Right renal pelvis (tissue), 4 donors: Measurements from ENCODE around the gene NCAM2. TPM values are rescaled to one million over a fixed set of nuclear protein-coding genes. Genes with fewer than 3 reads are reported as not detected.

Experiments
- DNase-seq, 4 donors: peaks; one replicate each; pipeline ENCODE4 v3.0.0-alpha.2; 2013; ENCODE audit warnings: low read depth in 4 of 4, low spot score in 3 of 4, missing footprints in 1 of 4
- polyA plus RNA-seq, 4 donors: library from polyadenylated mRNA; unstranded; fragments of 120-200 nt; gene quantifications; one replicate each; pipeline ENCODE4 v1.2.1, GENCODE V29; 2013; ENCODE audit not compliant: insufficient read length in 4 of 4

NCAM2 gene
- polyA plus RNA-seq = 10 to 100 TPM in 2 of 4 donors, 1 to 10 TPM in 2; 8.0 to 18.5 (median 11.1) TPM

DNA sequence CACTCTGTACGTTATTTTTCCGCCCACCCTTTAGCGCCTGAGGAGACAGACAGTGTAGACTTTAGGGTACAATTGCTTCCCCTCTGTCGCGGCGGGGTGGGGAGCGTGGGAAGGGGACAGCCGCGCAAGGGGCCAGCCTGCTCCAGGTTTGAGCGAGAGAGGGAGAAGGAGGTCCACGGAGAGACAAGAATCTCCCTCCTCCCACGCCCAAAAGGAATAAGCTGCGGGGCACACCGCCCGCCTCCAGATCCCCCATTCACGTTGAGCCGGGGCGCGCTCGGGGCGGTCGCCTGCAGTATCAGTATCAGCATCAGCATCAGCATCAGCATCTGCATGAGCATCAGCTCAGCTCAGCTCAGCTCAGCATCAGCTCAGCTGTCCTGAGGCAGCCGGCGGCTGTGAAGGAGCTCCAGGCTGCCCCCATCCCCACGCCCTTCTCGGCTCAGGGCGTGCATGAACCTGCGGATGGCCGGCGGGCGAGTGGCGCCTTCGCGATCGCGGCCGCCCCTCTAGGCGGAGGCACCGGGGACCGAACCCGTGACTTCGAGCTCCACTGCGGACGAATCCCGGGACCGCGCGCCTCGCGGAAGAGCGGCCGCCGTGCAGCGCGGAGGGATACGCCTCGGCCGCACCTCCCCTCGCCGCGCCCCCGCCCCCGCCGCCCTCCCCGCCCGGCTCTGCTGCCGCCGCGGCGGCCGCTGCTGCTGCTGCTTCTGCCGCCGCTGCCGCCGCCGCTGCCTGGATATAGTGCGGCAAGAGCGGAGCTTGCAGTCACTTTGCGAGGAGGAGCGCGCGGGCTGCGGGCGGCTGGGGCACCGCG, at the start of gene NCAM2:
TSS of gene NCAM2 (plus strand) at position 774 of the 820 bp plus-strand sequence.
- DNase-seq = peak; percentile 42 to 56 (median 51)

DNA sequence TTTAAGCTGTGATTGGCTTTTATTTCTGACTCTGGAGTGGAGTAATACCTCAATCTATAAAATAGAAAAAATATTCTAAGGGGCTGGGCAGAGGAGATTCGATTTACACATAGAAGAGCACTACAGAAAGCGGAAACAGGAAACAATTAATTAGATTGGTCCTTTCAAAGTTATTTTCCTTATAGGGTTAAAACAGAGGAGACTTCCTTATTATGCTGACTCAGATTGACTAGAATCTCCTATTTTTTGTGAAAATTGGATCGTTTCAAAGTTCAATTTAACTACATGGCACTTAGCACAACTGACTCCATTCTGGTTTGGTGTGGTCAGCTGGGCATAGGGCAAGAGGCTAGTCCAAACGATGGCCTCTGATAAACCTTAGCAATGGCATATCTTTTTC, 48.3 kb upstream of the NCAM2 start:
- no peak for DNase-seq

DNA sequence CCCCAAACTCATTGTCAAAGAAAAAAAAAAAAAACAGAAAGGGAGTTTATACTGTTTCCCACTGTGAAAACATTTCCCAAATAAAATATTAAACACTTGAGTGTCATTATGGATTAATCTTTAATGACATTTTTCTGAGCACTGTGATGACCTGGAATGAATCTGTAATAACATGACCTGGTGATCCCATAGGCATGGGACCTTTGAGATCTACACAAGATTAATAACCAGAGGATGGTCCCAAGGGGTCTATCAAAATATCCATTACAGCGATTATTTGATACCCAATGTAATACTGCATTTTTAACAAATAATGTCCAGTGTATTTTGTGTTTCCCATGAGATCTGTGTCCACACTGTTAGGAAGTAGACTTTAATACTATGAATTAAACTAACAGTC, 32.4 kb upstream of the NCAM2 start:
- DNase-seq = no peak

DNA sequence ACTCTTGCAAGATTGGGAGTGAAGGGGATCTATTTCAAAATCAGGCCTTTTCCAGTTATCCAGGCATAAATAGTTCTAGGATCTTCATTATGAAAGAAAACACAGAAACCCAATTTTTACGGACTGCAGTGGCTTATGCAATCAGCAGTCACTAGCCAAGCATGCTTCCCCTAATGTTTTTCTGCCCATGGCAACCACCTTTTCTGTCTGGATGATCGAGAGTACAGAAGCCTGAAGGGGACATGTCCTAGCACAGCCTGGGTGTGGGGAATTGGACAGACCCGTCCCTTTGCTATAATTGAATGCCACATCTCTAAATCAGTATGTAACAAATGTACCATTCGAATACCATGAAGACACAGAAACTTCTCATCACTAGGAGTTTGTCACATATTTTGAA, 29.8 kb upstream of the NCAM2 start:
- no peak for DNase-seq

- no peak for DNase-seq
Observed at GRCh38 chr21:20970691-20971090, 27.5 kb upstream of the NCAM2 start.

DNA sequence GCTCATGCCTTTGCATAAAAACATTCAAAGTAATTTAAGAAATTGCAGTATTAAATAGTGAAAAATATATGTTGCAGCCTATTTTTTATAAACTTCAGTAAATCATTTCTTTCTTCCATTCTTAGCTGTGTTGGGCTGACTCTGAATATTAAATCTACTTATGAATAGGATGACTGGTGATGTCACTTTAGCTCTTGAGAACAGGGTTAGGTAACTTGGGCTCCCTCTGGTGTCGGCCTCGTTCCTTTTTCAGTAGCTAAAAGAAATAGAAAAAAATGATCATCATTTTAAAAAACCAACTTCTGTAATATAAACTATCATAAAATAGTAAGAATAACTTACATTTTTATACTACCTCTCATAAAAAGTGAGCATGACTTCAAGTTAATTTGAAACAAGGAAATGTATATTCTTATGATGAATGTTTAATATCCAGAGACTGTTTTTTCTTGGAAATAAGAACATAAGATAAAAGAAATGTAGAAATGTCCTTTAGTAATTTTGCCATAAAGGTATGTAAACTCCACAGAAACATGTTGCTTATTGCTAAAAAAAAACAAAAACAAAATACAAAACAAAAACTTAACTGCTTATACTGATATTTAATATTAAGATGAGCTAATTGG, 26.8 kb upstream of the NCAM2 start:
- DNase-seq = peak; percentile 16 to 31 (median 22)

GRCh38 chr21:20994790-20995189, 3.4 kb upstream of the NCAM2 start:
- no peak for DNase-seq

DNA sequence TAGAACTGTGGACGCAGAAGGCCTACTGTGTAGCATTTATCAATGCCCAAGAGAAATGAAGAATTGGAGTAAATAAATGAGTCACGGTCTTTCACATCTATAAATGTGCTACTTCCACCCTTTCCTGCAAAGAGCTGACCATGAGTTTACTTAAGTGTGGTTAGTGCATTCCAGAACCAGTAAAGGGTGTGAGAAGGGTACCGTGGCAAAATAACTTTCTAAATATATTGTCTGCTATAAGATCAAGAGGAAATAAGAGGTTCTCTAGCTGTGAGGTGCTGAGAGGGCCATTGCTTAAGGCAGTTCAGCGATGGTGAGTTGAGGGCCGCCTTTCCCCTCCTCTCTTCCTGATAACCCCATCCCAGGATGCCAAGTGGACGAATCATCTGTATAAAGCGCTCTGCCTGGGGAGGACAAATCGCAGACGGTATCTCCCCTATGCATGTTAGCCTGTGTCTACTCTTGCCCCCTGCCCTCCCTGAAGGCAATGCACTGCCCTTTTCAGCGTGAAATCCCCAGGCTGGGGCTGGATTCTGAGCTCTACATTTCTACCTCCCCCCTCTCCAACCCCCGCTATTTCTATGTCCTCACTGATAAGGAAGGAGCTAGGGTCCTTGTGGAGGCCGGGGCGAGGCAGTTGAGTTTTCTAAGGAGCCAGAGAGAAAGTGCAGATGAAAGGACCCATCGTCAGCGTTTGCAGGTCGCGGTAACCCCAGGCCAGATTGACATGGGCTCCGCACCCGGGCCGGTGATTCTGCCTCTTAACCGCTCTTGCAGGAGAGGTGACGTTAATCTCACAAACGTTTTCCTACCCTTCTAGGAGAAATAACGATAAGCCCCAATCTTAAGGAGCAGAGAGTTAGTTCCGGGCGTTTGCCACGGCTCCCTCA, 1.5 kb upstream of the NCAM2 start:
- no peak for DNase-seq

- no peak for DNase-seq
Observed at GRCh38 chr21:20997311-20997635, 936 bp upstream of the NCAM2 start.

DNA sequence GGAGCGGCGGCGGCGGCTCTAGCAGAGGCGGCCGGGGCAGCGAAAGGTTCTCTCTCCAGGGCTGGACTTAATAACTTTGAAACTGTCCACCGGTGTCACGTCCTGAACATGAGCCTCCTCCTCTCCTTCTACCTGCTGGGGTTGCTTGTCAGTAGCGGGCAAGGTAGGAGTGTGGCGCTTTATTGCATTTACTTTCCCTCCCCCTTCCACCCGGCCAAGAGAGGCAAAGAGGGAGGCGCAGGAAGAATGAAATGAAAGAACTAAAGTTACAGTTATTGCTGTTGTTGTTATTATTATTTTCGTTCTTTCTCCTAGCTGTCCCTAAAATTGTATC, 214 bp downstream of the NCAM2 start:
- peak in 2 of 4 donors; percentile 16 to 32 for DNase-seq

- DNase-seq = no peak
Observed at GRCh38 chr21:20998886-20999285, 677 bp downstream of the NCAM2 start.

- peak in 1 of 4 donors; percentile 26 for DNase-seq
Observed at GRCh38 chr21:20999659-21000058, 1.4 kb downstream of the NCAM2 start.

DNA sequence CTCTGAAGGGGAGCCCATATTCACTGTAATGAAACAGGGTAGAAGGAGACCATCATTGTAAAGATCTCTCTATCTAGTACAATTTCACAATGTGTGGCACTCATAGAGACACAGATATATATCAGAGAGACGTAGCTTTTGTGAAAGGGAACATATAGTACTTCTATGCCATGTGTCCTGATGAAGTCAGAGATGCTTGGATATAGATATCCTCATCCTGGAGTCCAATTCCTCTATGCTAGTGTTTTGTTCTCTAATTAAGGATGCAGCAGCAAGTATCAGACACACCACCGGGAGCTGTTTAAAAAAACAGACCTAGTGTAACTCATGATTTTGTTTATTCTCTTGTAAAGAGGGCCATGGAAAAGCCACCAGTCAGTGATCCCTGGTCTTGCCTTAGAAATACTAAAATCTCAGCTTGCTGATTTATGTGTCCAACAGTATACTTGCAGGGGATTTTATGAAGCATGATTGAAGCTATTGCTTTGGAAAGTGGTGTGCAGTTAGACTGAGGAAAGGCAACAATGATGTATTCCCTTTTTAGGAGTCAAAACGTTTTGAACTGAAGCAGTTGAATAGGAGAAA, 2.5 kb downstream of the NCAM2 start:
- no peak for DNase-seq

DNA sequence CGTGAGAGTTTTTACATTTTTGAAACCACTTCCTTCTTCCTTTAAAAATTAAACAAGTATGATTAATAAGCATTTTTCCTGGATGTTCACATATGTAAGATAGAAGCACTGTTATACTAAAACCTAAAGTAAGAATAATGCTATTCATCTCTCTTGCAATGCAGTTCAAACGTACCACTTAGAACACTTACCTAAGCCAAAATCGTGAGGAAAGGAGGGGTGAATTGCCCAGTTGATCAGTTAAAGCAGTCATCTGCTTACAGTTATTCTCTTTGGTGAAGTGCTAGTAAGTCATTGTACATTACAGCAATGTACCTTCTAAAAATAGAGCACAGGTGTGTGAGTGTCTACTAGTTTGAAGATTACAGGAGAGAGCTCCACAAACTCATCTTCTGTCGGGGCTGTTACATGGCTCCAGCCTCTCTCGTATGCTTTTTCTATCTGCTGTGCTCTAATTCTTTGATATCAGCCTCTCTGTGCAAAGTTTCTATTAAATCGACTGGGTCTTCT, 3.4 kb downstream of the NCAM2 start:
- DNase-seq = no peak

- DNase-seq = no peak
Observed at GRCh38 chr21:21002153-21002552, 3.9 kb downstream of the NCAM2 start.

DNA sequence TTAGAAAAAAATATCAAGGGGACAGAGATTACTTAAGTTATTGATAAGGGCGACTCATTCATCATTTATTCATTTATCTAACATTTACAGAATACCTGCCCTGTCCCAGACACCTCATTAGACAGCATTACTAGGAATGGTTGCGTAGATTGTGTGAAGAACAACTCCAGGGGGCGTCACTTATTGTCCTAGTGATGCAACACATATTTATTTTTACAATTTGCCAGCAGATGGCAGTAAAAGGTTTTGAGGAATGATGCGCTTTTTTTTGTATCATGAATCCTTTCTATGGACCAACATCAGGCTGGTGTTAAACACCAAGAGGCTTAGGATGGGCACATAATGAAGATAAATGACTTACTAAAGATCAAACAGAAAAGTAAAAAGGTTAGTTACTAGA, 5.5 kb downstream of the NCAM2 start:
- no peak for DNase-seq

GRCh38 chr21:21007606-21008005, 9.4 kb downstream of the NCAM2 start:
- DNase-seq = no peak

GRCh38 chr21:21010228-21010627, 12.0 kb downstream of the NCAM2 start:
- DNase-seq = no peak

DNA sequence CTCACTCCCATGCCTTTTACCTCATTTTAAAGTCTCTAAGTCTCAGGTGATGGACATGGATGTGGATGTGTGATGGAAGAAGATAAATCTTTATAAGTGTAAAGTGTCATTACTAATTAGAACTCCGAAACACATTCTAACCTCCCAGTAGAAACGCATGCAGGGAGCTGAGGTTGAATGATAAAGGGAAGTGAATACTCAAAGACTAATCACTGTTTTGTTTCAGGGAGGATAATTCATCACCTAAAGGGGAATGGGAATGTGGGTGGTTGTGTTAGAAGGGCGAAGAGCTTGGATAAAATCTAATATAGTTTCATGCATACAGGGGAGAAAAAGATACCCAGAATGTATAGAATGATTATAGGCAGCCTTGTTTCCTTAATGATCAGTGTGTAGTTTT, 12.5 kb downstream of the NCAM2 start:
- no peak for DNase-seq

GRCh38 chr21:21018821-21019220, 20.6 kb downstream of the NCAM2 start:
- no peak for DNase-seq

DNA sequence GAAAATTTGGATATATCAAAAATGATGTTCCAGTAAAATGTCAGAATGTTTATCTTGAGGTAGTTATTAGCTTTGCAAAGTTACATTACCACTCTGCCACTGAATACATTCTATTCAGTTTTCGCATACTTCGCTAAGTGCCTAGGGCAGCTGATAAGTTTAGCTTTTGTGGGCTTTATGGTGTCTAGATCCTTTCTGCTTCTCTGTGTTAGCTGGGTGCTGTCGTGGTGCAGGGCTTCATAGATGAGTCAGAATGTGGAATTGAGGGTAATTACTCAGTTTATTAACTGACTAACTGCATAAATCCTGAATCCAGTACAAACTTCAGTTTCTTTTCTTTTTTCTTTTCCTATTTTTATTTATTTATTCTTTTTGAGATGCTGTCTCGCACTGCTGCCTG, 21.5 kb downstream of the NCAM2 start:
- no peak for DNase-seq
